HG03095 (cell line): Measurements from ENCODE around the gene MTREX.
"Not testable (repeated sequence)": the region's sequence is repeated elsewhere in the genome, so short reads cannot be mapped to it uniquely, and the experiment has no call there.

Source experiments
- ATAC-seq: cut with Tn5 transposase; IDR thresholded peaks from one replicate; pipeline ENCODE4 v1.9.1; 2021; ENCODE audit warnings: moderate library complexity; ENCODE audit not compliant: unreplicated experiment

The MTREX gene

DNA sequence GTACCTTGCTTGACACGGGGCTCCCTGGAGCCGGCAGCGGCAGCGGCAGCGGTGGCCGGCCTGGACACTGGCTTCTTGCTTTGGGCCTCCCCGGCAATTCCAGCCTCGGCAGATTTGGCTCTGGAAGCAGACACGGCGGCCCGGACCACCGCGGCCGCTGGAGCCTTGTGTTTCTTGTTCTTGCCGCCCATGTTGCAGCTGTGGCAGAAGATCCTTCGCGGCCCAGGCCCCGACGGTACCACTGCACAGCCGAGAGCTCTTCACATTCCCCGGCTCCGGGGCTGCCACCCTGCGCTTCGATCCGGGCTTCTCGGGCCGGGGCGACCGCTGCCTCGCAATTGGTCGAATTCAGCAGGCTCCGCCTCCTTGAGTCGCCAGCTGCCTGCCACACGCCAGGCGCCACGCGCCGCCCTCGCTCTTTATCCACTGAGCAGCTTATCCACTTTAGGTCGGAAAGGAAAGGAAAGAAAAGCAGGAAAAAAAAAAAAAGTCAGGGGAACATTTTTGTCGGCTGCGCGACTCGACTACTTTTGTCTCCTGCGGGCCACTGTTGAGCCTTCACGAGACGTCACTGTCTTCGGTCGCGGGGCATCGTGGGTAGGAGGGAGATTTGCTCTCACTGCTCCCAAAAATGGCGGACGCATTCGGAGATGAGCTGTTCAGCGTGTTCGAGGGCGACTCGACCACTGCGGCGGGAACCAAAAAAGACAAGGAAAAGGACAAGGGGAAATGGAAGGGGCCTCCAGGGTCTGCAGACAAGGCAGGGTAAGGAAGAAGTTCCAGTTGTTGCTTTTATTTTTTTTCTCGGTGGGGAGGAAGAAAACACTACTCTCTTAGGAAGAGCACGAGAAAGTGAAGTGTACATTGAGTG, at the start of gene MTREX, which contains the start of gene DHX29:
Gene MTREX, plus strand, starts transcription at position 607 of the 871 bp plus-strand sequence. Its CDS starts 25 bp downstream, at position 632.
Gene DHX29, minus strand, starts transcription at position 312 of the 871 bp plus-strand sequence. Its CDS starts 121 bp downstream, at position 191.
- peak; percentile 90 for ATAC-seq

DNA sequence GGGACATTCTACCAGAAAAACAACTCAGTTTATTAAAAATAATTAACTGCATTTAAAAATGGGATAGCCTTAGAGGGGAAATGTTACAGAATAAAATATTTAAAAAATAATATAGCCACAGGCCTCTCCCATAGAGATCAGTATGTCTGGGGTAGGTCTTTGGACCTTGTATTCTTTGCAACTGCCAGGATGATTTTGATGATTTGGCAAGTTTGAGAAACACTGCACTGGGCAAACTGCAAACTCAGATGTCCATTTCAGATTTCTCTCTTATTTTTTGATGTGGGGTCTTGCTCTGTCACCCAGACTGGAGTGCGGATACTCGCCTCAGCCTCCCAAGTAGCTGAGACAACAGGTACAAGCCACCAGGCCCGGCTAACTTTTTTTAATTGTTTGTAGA, 49.5 kb upstream of the MTREX start:
- no peak for ATAC-seq

DNA sequence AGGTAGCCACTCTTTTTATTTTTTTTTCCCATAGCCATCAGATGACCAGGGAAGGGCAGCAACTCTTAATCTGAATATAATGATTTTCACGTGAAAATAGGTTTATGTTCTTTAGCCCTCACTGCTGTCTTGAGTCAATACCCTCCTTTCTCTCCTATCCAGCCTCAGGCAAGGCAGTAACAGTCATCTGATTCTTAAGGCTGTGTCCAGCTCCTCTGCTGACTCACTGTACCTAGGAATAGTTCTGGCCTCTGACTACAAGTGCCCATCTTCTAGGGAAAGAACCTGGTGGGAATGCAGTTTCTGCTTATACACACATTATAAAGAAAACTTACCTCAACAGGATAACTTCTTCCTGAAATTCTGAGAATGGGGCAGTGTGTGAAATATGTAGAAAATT, 31.0 kb upstream of the MTREX start:
- no peak for ATAC-seq

DNA sequence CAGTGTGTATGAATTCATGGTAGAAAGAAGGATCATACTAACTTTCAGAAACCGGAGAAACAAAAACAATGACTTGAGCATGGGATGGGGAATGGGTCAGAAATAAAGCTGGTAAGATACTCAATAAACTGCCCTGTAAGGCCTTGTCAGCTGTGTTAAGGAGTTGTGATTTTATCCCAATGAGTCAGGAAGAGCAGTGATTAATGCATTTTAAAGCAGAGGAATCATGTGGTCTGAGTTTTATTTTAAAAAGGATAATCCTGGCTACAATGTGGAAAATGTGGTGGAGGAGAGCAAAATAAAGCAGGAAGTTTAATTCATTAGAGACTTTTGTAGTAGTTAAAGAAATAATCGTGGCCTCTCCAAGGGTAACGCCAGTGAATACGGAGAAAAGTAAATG, 29.0 kb upstream of the MTREX start:
- ATAC-seq: no peak

GRCh38 chr5:55286411-55286933, 21.3 kb upstream of the MTREX start:
- no peak for ATAC-seq

DNA sequence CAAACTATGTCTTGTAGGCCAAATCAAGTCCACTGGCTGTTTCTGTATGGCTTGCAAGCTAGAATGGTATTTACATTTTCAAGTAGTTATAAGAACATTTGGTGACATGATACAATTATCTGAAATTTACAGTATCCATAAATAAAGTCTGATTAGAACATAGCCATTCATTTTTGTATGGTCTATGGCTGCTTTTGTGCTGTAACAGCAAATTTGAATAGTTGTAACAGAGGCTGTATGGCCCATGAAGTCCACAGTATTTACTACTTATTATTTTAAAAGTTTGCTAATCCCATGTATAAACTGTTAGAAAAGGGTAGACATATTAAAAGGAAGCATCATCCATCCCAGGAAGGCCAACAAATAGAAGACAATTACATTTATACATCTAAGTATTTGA, 18.0 kb upstream of the MTREX start:
- ATAC-seq: no peak

DNA sequence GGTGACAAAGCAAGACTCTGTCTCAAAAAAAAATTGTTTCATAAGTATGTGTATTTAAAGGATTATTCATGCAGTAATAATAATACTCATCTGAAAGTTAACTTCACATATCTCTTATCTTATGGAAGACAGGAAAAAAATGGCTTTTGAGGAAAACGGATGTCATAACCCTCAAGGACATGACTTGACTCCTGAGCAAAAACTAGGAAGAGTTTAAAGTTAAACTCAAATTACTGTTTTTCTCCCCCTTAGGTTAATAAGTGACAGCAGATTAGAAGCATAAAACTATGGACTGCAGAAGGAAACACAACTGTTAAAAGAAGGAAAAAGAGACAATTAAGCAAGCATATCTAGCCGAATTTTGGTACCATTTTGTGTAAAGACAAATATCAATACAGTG, 16.8 kb upstream of the MTREX start:
- no peak for ATAC-seq

DNA sequence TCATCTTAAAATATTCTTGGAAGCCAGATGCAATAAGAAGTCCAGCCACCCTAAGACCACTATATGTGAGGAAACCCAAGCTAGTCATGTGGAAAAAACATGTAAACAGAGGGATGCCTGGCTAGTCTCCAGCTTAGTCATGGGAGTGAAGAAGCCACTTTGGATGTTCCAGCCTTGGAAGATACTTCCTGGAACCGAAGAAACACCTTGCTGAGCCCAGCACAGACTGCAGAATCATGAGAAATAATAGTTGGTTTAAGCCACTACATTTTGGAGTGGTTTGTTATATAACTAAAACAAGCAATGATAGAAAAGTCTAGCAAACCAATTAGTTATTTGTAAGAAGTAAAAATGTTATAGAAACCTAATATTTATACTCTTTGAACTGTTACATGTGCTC, 12.9 kb upstream of the MTREX start:
- ATAC-seq: no peak

GRCh38 chr5:55300890-55301289, 6.9 kb upstream of the MTREX start:
- no peak for ATAC-seq

DNA sequence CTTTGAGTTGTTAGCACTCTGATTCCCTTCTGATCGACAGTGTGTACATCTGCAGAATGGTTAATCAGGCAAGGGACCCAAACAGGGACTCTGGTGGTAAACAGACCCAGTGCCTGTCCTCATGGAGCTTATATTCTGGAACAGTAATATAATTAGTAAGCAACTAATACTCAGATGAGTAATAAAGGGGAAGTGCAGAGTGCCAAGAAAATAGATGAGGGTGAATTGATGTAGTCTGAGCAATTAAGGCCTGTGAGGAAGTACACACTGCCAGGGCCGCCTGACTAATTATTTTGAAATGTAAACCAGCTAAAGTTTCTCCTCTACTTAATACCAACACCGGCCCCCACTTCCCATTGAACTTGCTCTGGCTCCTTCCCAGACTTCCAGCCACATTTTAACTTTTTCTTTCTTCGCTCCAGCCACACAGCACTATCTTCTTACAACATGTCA, 4.5 kb upstream of the MTREX start:
- no peak for ATAC-seq

- no peak for ATAC-seq
Observed at GRCh38 chr5:55304584-55304983, 3.2 kb upstream of the MTREX start.

DNA sequence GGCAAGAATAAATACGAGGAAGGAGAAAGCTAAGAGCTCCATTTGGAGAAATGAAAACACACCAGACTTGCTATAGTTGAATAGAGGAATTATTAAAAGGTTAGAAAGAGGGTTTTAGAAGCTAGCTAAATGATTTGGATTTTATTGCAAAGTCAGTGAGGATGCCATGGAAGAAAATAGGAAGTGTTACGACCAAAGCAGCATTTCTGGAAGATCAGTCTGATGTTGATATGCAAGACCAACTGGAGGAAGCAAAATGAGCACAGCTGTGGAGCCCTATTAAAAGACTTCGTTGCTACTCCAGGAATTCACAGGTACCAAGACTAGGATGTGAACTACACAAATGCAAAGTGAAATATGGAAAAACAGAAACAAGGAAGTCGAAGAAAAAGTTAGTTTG, 2.4 kb upstream of the MTREX start:
- ATAC-seq: no peak

- ATAC-seq: no peak
Observed at GRCh38 chr5:55306641-55307382, 977 bp upstream of the MTREX start.

GRCh38 chr5:55308254-55308836, 556 bp downstream of the MTREX start:
- no peak for ATAC-seq

DNA sequence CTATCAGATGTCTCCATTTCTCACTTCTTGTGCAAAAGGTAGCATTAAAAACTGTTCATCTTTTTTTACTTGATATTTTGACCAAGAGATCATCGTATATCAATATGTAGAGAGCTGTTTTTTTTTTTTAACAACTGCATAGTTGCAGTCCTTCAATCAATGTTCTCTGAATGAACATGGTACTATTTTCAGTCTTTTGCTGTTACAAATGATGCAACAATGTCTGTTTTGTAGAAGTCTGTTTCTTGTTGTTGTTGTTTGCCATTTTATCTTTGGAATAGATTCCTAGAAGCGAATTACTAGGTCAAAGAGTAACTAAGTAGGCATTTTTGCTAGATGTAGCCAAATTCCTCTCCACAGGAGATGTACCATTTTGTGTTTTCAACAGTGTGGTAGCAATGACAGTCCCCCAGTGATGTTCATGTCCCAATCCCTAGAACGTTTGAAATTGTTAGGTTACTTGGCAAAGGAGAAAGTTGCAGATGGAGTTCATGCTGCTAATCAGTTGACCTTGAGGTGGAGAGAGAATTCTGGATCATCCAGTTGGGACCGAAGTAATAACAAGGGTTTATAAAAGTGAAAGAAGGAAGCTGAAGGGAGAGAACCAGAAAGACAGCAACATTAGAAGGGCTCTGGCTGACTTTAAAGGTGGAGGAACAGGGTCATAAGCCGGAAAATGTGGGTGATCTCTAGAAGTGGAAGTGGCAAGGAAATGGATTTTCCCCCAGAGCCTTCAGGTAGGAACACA, 6.3 kb downstream of the MTREX start:
- ATAC-seq: no peak

- no peak for ATAC-seq
Observed at GRCh38 chr5:55316289-55316688, 8.5 kb downstream of the MTREX start.

GRCh38 chr5:55316837-55317236, 9.0 kb downstream of the MTREX start:
- no peak for ATAC-seq

GRCh38 chr5:55318237-55318636, 10.4 kb downstream of the MTREX start:
- not testable (repeated sequence) for ATAC-seq

- ATAC-seq: no peak
Observed at GRCh38 chr5:55319491-55319890, 11.7 kb downstream of the MTREX start.

DNA sequence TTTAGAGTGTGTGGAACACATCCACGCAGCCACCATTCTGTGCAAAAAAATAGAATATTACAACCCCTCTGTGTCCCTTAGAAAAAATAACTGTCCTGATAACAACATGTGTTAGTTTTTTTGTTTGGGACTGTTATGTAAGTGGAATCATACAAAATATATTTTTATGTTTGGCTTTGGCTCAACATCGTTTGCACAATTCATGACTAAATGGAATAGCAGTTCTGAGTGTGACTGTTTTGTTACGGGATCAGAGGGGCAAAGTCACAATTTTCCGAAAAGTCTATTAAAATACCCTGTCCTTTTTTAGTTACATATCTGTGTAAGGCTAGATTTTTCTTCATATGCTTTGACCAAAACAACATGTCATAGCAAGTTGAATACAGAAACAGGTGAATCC, 12.8 kb downstream of the MTREX start:
- no peak for ATAC-seq

- ATAC-seq: no peak
Observed at GRCh38 chr5:55324006-55324405, 16.2 kb downstream of the MTREX start.
